Trophoblast cell (in vitro differentiated cells and primary cell): ENCODE data around the gene RAD51B.

Source experiments
- DNase-seq, 2 donors: peaks; one replicate each; pipeline ENCODE4 v3.0.0-alpha.2; 2016
- H2AFZ ChIP-seq: 2 replicates; pipeline ENCODE4 v1.6.1; 2013; ENCODE audit warnings: low read length, moderate library complexity, mild to moderate bottlenecking; ENCODE audit not compliant: insufficient read depth, poor library complexity
- H2AK5ac ChIP-seq: 2 replicates; pipeline ENCODE4 v1.6.1; 2013; ENCODE audit warnings: mild to moderate bottlenecking, low read length
- H2BK120ac ChIP-seq: 2 replicates; pipeline ENCODE4 v1.6.1; 2013; ENCODE audit warnings: low read length, mild to moderate bottlenecking, moderate library complexity; ENCODE audit not compliant: insufficient read depth, poor library complexity
- H2BK12ac ChIP-seq: 2 replicates; pipeline ENCODE4 v1.6.1; 2013; ENCODE audit warnings: mild to moderate bottlenecking, low read length, moderate library complexity
- H2BK5ac ChIP-seq: 2 replicates; pipeline ENCODE4 v1.6.1; 2013; ENCODE audit warnings: low read length, low read depth, moderate library complexity, mild to moderate bottlenecking; ENCODE audit not compliant: poor library complexity
- H3K14ac ChIP-seq: 2 replicates; pipeline ENCODE4 v1.6.1; 2013; ENCODE audit warnings: mild to moderate bottlenecking, low read length
- H3K18ac ChIP-seq: 2 replicates; pipeline ENCODE4 v1.6.1; 2013; ENCODE audit warnings: mild to moderate bottlenecking, low read length
- H3K23ac ChIP-seq: 2 replicates; pipeline ENCODE4 v1.6.1; 2013; ENCODE audit warnings: low read length
- H3K27ac ChIP-seq: 2 replicates; pipeline ENCODE4 v1.5.1; 2013; ENCODE audit warnings: low read depth, mild to moderate bottlenecking, inconsistent platforms, low read length, moderate library complexity
- H3K27me3 ChIP-seq: 2 replicates; pipeline ENCODE4 v1.6.1; 2013; ENCODE audit warnings: inconsistent platforms, mild to moderate bottlenecking, low read length, moderate library complexity; ENCODE audit not compliant: insufficient read depth
- H3K36me3 ChIP-seq, 2 experiments: 1 replicate in 1 of 2; 2 replicates in 1 of 2; pipeline ENCODE4 v1.6.1; 2013; ENCODE audit warnings: low read length in 2 of 2, mild to moderate bottlenecking in 2 of 2, moderate library complexity in 1 of 2; ENCODE audit not compliant: insufficient read depth in 2 of 2, control insufficient read depth in 1 of 2
- H3K4ac ChIP-seq: 2 replicates; pipeline ENCODE4 v1.6.1; 2013; ENCODE audit warnings: low read depth, mild to moderate bottlenecking, low read length, moderate library complexity
- H3K4me1 ChIP-seq, 2 experiments: 1 replicate in 1 of 2; 2 replicates in 1 of 2; pipeline ENCODE4 v1.6.1; 2013; ENCODE audit warnings: low read length in 2 of 2, mild to moderate bottlenecking in 2 of 2, moderate library complexity in 1 of 2; ENCODE audit not compliant: insufficient read depth in 2 of 2, control insufficient read depth in 1 of 2
- H3K4me2 ChIP-seq: 2 replicates; pipeline ENCODE4 v1.6.1; 2013; ENCODE audit warnings: inconsistent platforms, mild to moderate bottlenecking, low read length, moderate library complexity
- H3K4me3 ChIP-seq: 2 replicates; pipeline ENCODE4 v1.5.1; 2013; ENCODE audit warnings: mild to moderate bottlenecking, low read depth, low read length, inconsistent platforms
- H3K79me1 ChIP-seq: one replicate; pipeline ENCODE4 v1.6.1; 2013; ENCODE audit warnings: low read length
- H3K79me2 ChIP-seq: 2 replicates; pipeline ENCODE4 v1.6.1; 2013; ENCODE audit warnings: low read length, mild to moderate bottlenecking; ENCODE audit not compliant: control insufficient read depth, insufficient read depth, poor library complexity
- H3K9ac ChIP-seq: 2 replicates; pipeline ENCODE4 v1.6.1; 2013; ENCODE audit warnings: mild to moderate bottlenecking, low read length
- H3K9me3 ChIP-seq: 2 replicates; pipeline ENCODE4 v1.6.1; 2013; ENCODE audit warnings: low read depth, mild to moderate bottlenecking, control low read depth, inconsistent platforms, low read length; ENCODE audit not compliant: insufficient read depth
- H4K12ac ChIP-seq: 2 replicates; pipeline ENCODE4 v1.6.1; 2013; ENCODE audit warnings: low read depth, mild to moderate bottlenecking, low read length, moderate library complexity
- H4K8ac ChIP-seq: 2 replicates; pipeline ENCODE4 v1.6.1; 2013; ENCODE audit warnings: low read depth, mild to moderate bottlenecking, low read length, moderate library complexity
- H4K91ac ChIP-seq: one replicate; pipeline ENCODE4 v1.6.1; 2013; ENCODE audit warnings: low read depth, mild to moderate bottlenecking, low read length, moderate library complexity
- WGBS: extraction: QIAGEN DNeasy Blood & Tissue Kit; methylation state at CpG from one replicate; pipeline ENCODE4 v1.1.7; 2013; ENCODE audit warnings: missing lambda C conversion rate; ENCODE audit not compliant: insufficient read length, insufficient coverage; ENCODE audit errors: extremely low coverage; 5-methylcytosine and 5-hydroxymethylcytosine counted together

RAD51B gene

DNA sequence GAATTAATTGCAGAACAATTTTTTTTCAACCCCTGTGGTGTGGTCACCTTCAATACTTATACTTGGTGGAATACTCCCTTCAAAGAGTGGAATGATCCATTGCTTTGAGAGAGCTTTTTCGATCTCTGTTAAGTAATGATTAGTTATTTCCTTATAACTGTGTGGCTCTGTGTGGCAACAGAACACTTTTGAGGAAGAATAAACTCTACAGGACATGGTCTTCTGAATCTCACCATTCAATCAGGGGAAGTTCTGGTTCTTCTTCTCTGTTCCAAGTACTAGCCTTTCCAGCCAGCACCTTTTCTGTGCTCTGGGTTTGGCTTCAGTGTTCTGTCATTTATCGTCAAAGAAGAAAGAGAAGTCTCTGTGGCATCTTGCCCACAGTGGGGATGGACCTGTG, 604.1 kb downstream of the RAD51B start:
- peaks cover 2% of the 10 kb centered on the region for H3K9me3 ChIP-seq
- H2BK5ac ChIP-seq = no peak overlapping the region
- no peaks in the 10 kb centered on the region for H3K79me2 ChIP-seq
- peaks cover 0 to 4% of the 10 kb centered on the region in 2 experiments for H3K4me1 ChIP-seq
- no peak overlapping the region for H2AK5ac ChIP-seq
- H4K91ac ChIP-seq = no peak overlapping the region
- H3K18ac ChIP-seq = no peak overlapping the region
- no peak overlapping the region for H4K8ac ChIP-seq
- H2AFZ ChIP-seq = no peak overlapping the region
- no peak overlapping the region for H4K12ac ChIP-seq
- H2BK12ac ChIP-seq = no peak overlapping the region
- H3K14ac ChIP-seq = no peak overlapping the region
- H2BK120ac ChIP-seq = no peak overlapping the region
- no peak overlapping the region for H3K27ac ChIP-seq
- no peaks in the 10 kb centered on the region for H3K27me3 ChIP-seq
- H3K9ac ChIP-seq = no peak overlapping the region
- no peak for DNase-seq
- no peak overlapping the region for H3K4ac ChIP-seq
- H3K23ac ChIP-seq = no peak overlapping the region
- no CpG with 5 or more reads among the region's 2 CpGs for WGBS
- no peak overlapping the region for H3K4me2 ChIP-seq
- H3K79me1 ChIP-seq = peaks cover 2% of the 10 kb centered on the region
- no peak overlapping the region for H3K4me3 ChIP-seq
- H3K36me3 ChIP-seq = no peaks in the 10 kb centered on the region

DNA sequence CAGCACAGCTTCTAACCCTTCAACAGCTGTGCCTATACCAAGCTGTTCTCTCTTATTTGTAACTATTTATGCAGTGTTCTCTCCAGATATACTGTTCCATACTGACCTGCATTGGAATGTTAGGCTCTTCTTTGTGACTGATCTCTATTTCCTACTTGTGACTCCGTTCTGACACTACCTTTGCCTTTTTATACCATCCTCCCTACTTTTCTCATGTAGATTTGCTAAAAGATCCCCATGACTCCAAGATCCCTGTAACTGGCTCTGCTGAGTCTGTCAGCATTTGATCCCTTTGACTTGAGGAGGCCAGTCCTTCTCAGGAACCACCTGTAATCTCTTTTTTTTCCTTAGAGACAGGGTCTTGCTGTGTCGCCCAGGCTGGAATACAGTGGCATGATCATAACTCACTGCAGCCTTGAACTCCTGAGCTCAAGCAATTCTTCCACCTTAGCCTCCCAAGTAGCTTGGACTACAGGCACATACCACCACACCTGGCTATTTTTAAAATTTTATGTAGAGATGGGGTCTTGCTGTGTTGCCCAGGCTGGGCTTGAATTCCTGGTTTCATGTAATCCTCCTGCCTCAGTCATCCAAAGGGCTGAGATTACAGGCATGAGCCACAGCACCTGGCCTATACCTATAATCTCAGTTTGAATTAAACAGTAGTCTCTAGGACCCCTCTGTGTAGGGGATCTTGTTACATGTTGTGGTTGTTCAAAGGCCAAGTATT, 605.0 kb downstream of the RAD51B start:
- no peak overlapping the region for H3K23ac ChIP-seq
- H3K14ac ChIP-seq = no peak overlapping the region
- H4K12ac ChIP-seq = no peak overlapping the region
- H2BK12ac ChIP-seq = no peak overlapping the region
- no peak overlapping the region for H3K18ac ChIP-seq
- no peak overlapping the region for H4K91ac ChIP-seq
- H3K4ac ChIP-seq = no peak overlapping the region
- no peak overlapping the region for H4K8ac ChIP-seq
- H3K9ac ChIP-seq = no peak overlapping the region
- no peak overlapping the region for H3K4me3 ChIP-seq
- no peaks in the 10 kb centered on the region for H3K27me3 ChIP-seq
- H2BK120ac ChIP-seq = no peak overlapping the region
- peaks cover 2% of the 10 kb centered on the region for H3K9me3 ChIP-seq
- H3K79me1 ChIP-seq = no peaks in the 10 kb centered on the region
- no CpG with 5 or more reads among the region's 2 CpGs for WGBS
- H3K36me3 ChIP-seq = no peaks in the 10 kb centered on the region
- H3K4me1 ChIP-seq = peaks cover 0 to 3% of the 10 kb centered on the region in 2 experiments
- no peak overlapping the region for H3K4me2 ChIP-seq
- H2AK5ac ChIP-seq = peak overlapping the region; percentile 75
- DNase-seq = no peak
- no peak overlapping the region for H2BK5ac ChIP-seq
- no peaks in the 10 kb centered on the region for H3K79me2 ChIP-seq
- no peak overlapping the region for H3K27ac ChIP-seq
- no peak overlapping the region for H2AFZ ChIP-seq

DNA sequence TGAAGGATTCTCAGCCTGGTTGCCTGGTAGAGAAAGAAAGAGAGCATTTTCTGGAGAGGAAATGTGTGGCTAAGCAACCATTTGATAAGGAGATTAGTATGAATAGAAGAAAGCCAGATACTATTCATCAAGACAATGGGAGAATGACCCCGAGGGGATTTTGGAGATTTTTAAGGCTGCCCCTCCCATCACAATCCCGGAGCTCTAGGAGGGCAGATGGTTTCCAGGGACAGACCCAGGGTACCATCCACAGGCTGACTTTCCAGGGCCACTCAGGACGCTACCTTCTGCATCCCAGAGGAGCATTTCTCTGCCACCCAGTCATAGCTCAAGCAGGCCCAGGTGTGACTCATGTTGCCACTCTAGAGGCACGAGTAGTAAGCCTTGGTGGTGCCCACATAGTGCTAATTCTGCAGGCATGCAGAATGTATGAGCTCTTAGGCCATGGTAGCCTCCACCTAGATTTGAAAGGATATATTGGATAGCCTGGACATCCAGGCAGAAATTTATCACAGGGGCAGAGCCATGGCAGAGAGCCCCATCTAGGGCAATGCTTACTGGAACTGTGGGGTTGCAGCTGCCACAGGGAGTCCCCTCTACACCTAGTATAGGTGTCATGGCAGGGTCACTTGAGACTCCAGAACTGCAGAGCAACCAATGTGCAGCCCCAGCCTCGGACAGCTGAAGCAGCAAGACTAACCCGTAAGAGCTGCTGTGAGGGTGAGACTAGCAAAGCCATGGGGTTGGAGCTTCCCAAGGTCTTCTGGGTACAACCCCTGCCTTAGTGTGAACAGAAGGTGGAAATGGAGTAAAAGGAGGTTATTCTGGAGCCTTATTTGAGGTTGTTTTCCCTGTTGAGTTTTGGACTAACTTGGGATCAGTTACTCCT, 607.3 kb downstream of the RAD51B start:
- Histone ChIP-seq H3K9ac (no peak overlapping the region), H3K79me1 (no peaks in the 10 kb centered on the region), H3K18ac (no peak overlapping the region), H2BK120ac (no peak overlapping the region), H3K27me3 (no peaks in the 10 kb centered on the region), H3K4me1 (peaks cover 0 to 3% of the 10 kb centered on the region in 2 experiments), H3K4me2 (no peak overlapping the region), H2BK5ac (no peak overlapping the region), H3K14ac (no peak overlapping the region), H4K8ac (no peak overlapping the region), H3K23ac (no peak overlapping the region), H2AK5ac (no peak overlapping the region), H2AFZ (no peak overlapping the region), H3K4me3 (no peak overlapping the region), H3K27ac (no peak overlapping the region), H3K36me3 (no peaks in the 10 kb centered on the region), H3K9me3 (peaks cover 2% of the 10 kb centered on the region), H4K91ac (no peak overlapping the region), H3K79me2 (no peaks in the 10 kb centered on the region), H4K12ac (no peak overlapping the region), H2BK12ac (no peak overlapping the region), H3K4ac (no peak overlapping the region)
- WGBS = no CpG with 5 or more reads among the region's 6 CpGs
- peak; percentile 94 to 95 for DNase-seq

DNA sequence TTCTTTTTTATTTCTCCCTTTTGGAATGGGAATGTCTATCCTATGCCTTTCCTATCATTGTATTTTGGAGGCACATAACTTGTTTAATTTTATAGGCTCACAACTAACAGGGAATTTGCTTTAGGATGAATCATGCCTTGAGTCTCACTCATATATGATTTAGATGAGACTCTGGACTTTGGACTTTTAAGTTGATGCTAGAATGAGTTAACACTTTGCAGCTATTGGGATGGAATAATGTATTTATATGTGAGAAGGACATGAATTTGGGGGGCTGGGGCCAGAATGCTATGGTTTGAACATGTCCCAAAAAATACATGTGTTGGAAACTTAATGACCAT, 607.9 kb downstream of the RAD51B start:
- Histone ChIP-seq H2BK12ac (no peak overlapping the region), H3K36me3 (no peaks in the 10 kb centered on the region), H3K4me2 (no peak overlapping the region), H3K4me3 (no peak overlapping the region), H3K9me3 (peaks cover 2% of the 10 kb centered on the region), H2BK120ac (no peak overlapping the region), H3K27ac (no peak overlapping the region), H3K23ac (no peak overlapping the region), H3K4ac (no peak overlapping the region), H4K12ac (no peak overlapping the region), H2AFZ (no peak overlapping the region), H3K14ac (no peak overlapping the region), H3K27me3 (no peaks in the 10 kb centered on the region), H3K4me1 (peaks cover 0 to 3% of the 10 kb centered on the region in 2 experiments), H3K79me1 (no peaks in the 10 kb centered on the region), H2AK5ac (no peak overlapping the region), H2BK5ac (no peak overlapping the region), H3K79me2 (no peaks in the 10 kb centered on the region), H3K18ac (no peak overlapping the region), H4K91ac (no peak overlapping the region), H3K9ac (no peak overlapping the region), H4K8ac (no peak overlapping the region)
- no peak for DNase-seq
